Astrocyte of the cerebellum (primary cell): ENCODE data around the gene ACACB.

Experiments used
- DNase-seq: peaks from one replicate; pipeline ENCODE4 v3.0.0-alpha.2; 2011; ENCODE audit warnings: low read depth
- H3K4me3 ChIP-seq: 2 replicates; pipeline ENCODE4 v1.5.1; 2011; ENCODE audit warnings: mild to moderate bottlenecking, low read depth, low read length, moderate library complexity
- CTCF ChIP-seq: IDR thresholded peaks from 2 replicates; pipeline ENCODE4 v1.5.1; 2012; ENCODE audit warnings: low read length, low read depth, moderate library complexity, mild to moderate bottlenecking; ENCODE audit errors: missing control alignments
- in situ Hi-C: cut with HindIII; loops from 2 replicates; pipeline ENCODE4 v1.10.0; 2017; ENCODE audit warnings: low sequenced_read_pairs

Gene ACACB

GRCh38 chr12:109253913-109254544 lies 137.6 kb downstream of the ACACB start:
- in situ Hi-C loops: no loop called here
- H3K4me3 ChIP-seq: no peak overlapping the region
- no peak for TF ChIP-seq CTCF
- no peak for DNase-seq

- DNase-seq: no peak
- in situ Hi-C loops: no loop called here
- TF ChIP-seq CTCF: no peak
- no peak overlapping the region for H3K4me3 ChIP-seq
These were observed 139.0 kb downstream of the ACACB start for GRCh38 chr12:109255377-109255776.

DNA sequence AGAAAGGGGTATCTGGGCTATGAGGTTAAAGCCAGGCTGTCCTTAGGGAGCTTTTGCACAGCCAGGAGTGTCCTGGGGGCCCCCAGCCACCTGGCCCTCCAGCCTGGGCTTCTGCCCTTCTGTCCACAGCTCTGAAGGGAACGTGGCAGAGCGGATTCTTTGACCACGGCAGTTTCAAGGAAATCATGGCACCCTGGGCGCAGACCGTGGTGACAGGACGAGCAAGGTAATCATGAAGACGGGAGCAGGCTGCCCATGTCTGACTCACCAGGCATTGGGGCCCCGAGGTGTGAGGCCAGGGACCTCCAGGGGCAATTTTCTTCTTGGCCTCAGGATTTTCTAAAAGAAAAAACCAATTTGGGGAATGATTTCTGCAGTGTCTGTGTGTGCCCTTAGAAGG lies 139.6 kb downstream of the ACACB start:
- in situ Hi-C loops: no loop called here
- no peak for TF ChIP-seq CTCF
- H3K4me3 ChIP-seq: no peak overlapping the region
- DNase-seq: no peak

GRCh38 chr12:109258201-109258600 lies 141.8 kb downstream of the ACACB start:
- no peak overlapping the region for H3K4me3 ChIP-seq
- no peak for TF ChIP-seq CTCF
- in situ Hi-C loops: no loop called here
- DNase-seq: no peak

DNA sequence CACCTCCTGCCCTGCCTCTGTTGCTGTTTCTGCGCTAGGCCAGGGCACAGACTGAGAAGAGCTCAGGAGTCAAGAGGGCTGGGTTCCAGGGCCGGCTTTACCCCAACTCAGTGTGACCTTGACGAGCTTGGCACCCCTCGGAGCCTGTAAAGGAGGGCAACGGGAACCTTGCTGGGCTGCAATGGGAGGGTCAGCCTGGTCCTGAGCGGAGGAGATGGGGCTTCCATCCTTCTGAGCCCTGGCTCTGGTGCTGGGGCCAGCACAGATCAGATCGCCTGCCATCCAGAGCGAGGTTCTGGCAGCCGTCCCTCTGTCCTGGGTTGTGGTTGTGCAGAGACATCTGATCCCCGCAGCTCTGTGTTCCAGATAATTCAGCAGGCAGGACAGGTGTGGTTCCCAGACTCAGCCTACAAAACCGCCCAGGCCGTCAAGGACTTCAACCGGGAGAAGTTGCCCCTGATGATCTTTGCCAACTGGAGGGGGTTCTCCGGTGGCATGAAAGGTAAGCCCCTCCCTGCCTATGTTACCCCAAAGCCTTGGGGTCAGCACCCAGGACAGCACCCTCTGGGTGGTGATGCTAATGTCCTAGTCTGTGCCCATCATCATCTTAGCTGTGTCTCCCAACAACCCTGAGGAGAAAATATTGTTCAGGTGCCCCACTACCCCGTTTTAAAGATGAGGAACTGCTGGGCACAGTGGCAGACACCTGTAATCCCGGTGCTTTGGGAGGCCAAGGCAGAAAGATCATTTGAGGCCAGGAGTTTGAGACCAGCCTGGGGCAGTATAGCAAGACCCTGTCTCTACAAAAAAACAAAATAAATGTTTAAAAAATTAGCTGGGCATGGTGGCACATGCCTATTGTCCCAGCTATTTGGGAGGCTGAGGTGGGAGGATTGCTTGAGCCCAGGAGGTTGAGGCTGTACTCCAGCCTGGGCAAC lies 142.5 kb downstream of the ACACB start:
- in situ Hi-C loops: no loop called here
- no peak overlapping the region for H3K4me3 ChIP-seq
- no peak for TF ChIP-seq CTCF
- no peak for DNase-seq

DNA sequence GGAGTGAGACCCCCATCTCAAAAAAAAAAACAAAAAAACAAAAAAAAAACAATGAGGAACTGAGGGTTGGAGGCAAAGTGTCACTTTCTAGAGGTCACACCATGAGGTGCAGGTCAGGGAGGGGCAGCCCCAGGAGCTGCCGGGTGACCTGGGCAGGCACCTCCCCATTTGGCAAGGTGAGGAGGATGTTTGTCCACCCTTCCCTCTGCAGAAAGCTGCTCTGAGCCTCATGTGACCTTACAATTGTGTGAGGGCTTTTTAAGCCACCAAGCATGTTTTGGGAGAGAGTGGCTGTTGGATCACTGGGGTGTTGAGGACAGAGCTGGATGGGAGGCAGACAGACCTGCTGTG lies 143.1 kb downstream of the ACACB start:
- in situ Hi-C loops: no loop called here
- DNase-seq: no peak
- TF ChIP-seq CTCF: no peak
- no peak overlapping the region for H3K4me3 ChIP-seq
